NCI-H774 (cell line): Measurements from ENCODE around the gene C20orf204.
"Not testable (repeated sequence)": the region's sequence is repeated elsewhere in the genome, so short reads cannot be mapped to it uniquely, and the experiment has no call there.

Experiments used
- DNase-seq: peaks from one replicate; lab custom pipeline; 2025; lab: John Stamatoyannopoulos, UW

Gene C20orf204

DNA sequence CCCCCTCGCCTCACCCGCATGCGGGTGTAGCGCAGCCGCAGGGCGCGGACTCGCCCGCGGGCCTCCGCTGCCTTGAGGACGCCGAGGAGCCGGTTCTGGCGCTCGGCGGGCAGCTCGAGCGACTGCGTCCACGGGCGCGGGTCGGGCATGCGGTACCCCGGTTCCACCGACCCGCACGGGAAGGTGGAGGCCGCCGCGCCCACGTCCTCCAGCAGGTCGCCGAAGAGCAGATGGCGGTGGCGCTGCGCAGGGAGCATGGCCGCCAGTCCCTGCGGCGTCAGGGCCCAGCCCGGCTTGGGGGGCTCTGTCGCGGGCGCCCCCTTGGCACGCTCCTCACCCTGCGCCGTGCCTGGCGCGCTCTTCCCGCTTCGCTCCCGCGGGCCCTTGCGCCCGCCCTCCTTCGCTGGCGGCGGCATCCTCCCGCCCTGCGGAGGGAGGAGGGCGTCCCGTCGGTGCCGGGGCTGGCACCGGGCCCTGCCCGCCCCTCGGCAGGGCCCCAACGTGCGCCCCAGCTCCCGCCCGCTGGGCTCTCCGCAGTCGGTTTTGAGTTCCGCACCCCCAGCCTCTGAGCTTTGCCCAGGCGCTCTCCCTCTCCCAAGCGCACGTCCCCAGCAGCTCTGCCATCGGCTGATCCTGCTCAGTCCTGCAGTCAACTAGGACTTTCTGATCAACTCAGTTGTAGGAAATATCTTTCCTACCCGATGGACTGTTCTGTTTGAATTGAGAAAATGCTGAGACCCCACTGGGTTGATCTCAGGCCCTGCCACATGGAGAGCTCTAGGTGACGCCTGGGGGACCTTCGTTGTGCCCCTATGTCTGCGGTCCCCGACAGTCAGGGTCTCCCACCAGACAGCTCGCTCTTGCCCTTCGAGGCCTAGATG lies 48.1 kb downstream of the C20orf204 start, which contains the start of gene LKAAEAR1:
TSS of gene LKAAEAR1 (minus strand) at position 595 of the 881 bp plus-strand sequence. CDS start at position 416, 179 bp downstream.
- no peak for DNase-seq

GRCh38 chr20:64084685-64085152 lies 48.7 kb downstream of the C20orf204 start:
- no peak for DNase-seq

DNA sequence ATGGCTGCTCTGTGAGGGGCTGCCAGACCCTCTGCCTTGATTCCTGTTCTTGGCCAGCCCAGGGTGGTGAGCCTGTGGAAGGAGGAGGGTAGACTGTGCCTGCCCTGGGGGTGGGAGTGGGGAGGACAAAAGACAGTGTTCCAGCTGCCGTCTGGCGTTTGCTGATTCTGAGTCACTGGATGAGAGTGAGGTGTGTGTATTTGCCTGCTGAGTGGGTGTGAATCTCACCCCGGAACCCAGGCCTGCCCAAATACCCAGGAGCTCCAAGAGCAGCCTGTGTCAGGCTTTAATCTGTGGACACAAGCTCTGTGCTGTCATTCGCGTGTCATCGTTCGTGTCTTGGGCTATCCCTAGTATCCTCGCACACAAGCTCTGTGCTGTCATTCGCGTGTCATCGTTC lies 50.8 kb downstream of the C20orf204 start:
- no peak for DNase-seq

GRCh38 chr20:64087226-64087825 lies 51.3 kb downstream of the C20orf204 start:
- not testable (repeated sequence) for DNase-seq

DNA sequence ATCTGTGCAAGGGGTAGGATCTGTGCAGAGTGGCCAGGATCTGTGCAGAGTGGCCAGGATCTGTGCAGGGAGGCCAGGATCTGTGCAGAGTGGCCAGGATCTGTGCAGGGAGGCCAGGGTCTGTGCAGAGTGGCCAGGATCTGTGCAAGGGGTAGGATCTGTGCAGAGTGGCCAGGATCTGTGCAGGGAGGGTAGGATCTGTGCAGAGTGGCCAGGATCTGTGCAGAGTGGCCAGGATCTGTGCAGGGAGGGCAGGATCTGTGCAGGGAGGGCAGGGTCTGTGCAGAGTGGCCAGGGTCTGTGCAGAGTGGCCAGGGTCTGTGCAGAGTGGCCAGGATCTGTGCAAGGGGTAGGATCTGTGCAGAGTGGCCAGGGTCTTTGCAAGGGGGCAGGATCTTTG lies 52.6 kb downstream of the C20orf204 start:
- not testable (repeated sequence) for DNase-seq
